Limb (tissue), 2 donors: ENCODE results near the gene DGKI.
A peak's percentile ranks its signal among the peaks of the same experiment; 100 is the strongest.

Experiments
- DNase-seq, 2 donors: peaks; one replicate each; pipeline ENCODE4 v3.0.0-alpha.2; 2016; ENCODE audit errors: extremely low spot score in 2 of 2

Gene DGKI

DNA sequence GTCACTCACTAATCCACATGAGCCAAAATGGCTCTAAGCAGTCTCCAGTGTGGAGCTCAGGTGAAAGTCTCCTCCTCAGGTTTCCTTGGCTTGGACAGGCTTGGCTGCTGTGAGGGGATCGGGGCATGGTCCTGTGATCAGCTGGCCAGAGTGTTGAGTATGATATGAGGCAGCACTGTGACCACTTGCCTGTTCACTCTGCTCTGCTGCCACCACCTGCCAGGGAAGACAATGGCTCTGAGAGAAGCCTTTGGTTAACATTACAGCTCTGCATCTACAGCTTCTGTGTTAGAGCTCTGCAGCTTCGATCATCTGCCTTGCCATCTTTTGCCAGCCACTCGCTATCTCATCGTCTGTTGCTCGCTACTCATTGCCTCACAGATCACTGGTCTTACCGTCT is 483.1 kb downstream of the DGKI start:
- no peak for DNase-seq

DNA sequence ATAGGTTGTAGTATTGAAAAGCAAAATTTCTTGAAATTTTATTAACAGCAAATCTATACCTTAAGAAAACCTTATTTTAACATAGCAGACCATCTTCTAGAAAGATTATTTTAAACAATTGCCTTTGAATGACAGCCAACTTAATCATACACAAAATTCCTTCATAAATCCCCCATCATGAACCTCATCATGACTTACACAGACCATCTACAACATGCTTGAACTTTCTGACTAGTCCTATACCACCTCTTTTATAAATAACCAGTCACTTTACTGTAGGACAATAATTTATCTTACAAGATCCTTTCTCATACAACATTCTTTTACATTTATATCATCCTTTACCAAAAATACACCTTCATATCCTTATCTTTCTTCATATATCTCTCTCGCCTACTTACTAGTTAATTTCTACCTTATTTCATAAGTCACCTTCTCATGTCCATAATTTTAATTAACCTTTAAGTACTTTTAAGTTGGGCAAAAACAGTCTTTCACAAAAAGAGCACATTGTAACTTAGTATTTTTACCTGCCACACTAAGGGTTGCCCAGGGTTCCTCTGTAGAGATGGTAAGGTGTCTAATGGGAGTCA is 486.6 kb downstream of the DGKI start:
- no peak for DNase-seq

GRCh38 chr7:137354961-137355360 is 491.8 kb downstream of the DGKI start:
- DNase-seq = no peak

- peak; percentile 72 to 79 for DNase-seq
Observed at GRCh38 chr7:137354396-137354795, 492.4 kb downstream of the DGKI start.

GRCh38 chr7:137351941-137352340 is 494.8 kb downstream of the DGKI start:
- no peak for DNase-seq

DNA sequence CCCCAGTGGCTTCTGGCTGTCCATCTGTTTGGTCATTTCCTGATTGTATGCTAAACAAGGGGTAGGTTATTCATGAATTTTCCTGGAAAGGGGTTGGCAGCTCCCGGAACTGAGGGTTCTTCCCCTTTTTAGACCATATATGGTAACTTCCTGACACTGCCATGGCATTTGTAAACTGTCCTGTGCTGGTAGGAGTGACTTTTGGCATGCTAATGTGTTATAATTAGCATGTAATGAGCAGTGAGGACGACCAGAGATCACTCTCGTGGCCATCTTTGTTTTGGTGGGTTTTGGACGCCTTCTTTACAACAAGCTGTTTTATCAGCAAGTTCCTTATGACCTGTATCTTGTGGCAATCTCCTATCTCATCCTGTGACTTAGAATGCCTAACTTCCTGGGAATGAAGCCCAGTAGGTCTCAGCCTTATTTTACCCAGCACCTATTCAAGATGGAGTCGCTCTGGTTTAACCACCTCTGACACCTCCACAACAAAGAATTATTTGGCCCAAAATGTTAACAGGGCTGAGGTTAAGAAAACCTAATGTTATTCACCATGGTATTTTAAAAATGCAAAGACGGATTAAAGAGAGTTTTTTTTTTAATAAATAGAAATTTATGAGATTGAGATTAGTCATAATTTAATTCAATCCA is 500.9 kb downstream of the DGKI start:
- DNase-seq = no peak

- DNase-seq = peak; percentile 77 to 80
Observed at GRCh38 chr7:137343281-137343841, 503.4 kb downstream of the DGKI start, which contains the start of gene PTN. PTN (minus strand) TSS chr7:137343733; CDS start chr7:137254973, 88,760 bp downstream.

DNA sequence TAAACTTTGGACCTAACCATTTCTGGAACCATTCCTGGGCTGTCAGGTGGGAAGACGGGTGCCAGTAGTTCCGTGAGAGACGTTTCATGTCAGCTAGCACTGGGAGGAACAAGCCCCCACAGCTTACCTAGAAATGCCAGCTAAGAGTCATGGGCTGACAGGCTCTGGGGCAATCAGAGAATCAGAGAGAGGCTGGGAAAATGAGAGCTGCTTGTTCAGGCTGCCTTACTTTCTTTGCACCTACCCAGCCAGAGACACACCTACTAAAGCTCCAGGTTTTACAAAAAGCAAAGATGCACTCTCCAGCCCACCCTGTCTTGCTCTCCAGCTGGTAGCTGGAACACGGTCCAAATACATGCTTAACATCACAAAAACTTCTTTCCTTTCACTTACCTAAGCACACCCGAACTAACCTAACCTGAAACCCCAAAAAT is 503.9 kb downstream of the DGKI start:
- DNase-seq = peak in 1 of 2 donors; percentile 42

- no peak for DNase-seq
Observed at GRCh38 chr7:137342265-137342664, 504.5 kb downstream of the DGKI start.

DNA sequence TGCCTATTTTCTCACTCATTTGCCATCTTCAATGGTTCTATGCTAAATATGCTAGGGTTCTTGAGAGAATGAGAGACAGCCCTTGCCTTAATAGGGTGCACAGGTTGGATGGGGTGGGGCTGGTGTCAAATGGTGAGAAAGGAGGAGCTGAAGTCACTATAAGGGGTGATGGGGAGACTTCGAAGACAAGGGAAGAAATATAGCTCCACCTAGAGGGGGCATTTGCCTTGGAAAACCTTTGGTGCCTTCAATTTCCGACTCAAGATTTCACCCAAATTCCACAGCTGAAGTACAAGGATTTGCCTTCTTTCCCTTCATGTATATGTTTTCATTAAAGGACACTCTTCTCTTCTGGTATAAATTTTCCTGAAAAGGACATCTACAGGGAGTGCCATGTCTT is 508.9 kb downstream of the DGKI start:
- no peak for DNase-seq

DNA sequence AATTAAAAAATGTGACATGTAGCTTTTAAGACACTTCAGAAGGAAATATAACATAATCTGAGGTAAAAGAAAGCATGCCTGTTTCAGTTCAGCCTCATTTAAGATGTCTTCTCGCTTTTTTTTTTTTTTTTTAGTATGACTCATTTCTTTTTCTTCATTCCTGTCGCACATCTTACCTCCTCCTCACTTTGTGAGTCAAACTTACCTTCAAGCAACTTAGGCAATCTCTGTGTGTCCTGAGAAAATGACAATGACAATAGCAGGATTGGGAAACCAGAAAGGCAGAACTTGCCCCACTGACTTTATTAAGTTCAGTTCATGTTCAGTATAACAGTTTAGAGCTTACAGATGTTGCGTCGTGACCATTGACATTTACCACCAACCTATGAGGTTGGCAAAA is 511.0 kb downstream of the DGKI start:
- no peak for DNase-seq

GRCh38 chr7:137331378-137331777 is 515.4 kb downstream of the DGKI start:
- DNase-seq = no peak
